ENCODE data around the gene MED15. TPM values are rescaled to one million over a fixed set of nuclear protein-coding genes. Genes with fewer than 3 reads are reported as not detected.
"Not testable (repeated sequence)": the region's sequence is repeated elsewhere in the genome, so short reads cannot be mapped to it uniquely, and the experiment has no call there.

The MED15 gene
- total and polyA plus RNA-seq, 12 donors: 33.8 to 66.8 (median 40.9) TPM

- peaks cover 0 to 5% (median 0%) of the 10 kb centered on the region in 7 donors for H3K27me3 ChIP-seq
Observed at GRCh38 chr22:20618488-20618887, 111.1 kb downstream of the MED15 start.

GRCh38 chr22:20619045-20619892 lies 111.9 kb downstream of the MED15 start:
- H3K9me3 ChIP-seq: no peaks in the 10 kb centered on the region
- no peak for ATAC-seq
- intact Hi-C loops (cut with DNase I): no loop called here

More at GRCh38 chr22:20618488-20618887, 111.1 kb downstream of the MED15 start:
- Histone ChIP-seq H3K27ac (no peak overlapping the region), H3K36me3 (no peaks in the 10 kb centered on the region), H3K4me3 (no peak overlapping the region), H3K9me3 (no peaks in the 10 kb centered on the region), H3K4me1 (no peaks in the 10 kb centered on the region)
- WGBS, 2 donors: 93 to 94% methylated on average over 4 of the region's 4 CpGs
- DNase-seq (no peak), ATAC-seq (no peak)
- intact Hi-C loops (cut with DNase I): no loop called here
- TF ChIP-seq, protein P1, sequence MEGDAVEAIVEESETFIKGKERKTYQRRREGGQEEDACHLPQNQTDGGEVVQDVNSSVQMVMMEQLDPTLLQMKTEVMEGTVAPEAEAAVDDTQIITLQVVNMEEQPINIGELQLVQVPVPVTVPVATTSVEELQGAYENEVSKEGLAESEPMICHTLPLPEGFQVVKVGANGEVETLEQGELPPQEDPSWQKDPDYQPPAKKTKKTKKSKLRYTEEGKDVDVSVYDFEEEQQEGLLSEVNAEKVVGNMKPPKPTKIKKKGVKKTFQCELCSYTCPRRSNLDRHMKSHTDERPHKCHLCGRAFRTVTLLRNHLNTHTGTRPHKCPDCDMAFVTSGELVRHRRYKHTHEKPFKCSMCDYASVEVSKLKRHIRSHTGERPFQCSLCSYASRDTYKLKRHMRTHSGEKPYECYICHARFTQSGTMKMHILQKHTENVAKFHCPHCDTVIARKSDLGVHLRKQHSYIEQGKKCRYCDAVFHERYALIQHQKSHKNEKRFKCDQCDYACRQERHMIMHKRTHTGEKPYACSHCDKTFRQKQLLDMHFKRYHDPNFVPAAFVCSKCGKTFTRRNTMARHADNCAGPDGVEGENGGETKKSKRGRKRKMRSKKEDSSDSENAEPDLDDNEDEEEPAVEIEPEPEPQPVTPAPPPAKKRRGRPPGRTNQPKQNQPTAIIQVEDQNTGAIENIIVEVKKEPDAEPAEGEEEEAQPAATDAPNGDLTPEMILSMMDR (IDR thresholded peaks at IDR 0.05): no peak

DNA sequence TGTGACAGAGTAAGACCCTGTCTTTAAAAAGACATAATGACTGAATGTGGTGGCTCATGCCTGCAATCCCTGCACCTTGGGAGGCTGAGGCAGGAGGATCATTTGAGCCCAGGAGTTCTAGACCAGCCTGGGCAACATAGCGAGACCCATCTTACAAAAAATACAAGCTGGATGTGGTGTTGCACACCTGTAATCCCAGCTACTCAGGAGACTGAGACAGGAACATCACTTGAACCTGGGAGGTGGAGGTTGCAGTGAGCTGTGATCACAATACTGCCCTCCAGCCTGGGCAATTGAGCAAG lies 112.4 kb downstream of the MED15 start:
- H3K4me3 ChIP-seq; DNase-seq; intact Hi-C loops (cut with DNase I); H3K4me1 ChIP-seq; ATAC-seq; H3K9me3 ChIP-seq; H3K27me3 ChIP-seq; H3K36me3 ChIP-seq; H3K27ac ChIP-seq: not testable (repeated sequence)
- 89 to 100% methylated on average over 1 of the region's 1 CpG for WGBS, 2 donors

More at GRCh38 chr22:20619045-20619892, 111.9 kb downstream of the MED15 start:
- H3K36me3 ChIP-seq: no peaks in the 10 kb centered on the region
- TF ChIP-seq, protein P1 (IDR thresholded peaks at IDR 0.05): no peak
- H3K4me1 ChIP-seq: no peaks in the 10 kb centered on the region
- H3K27ac ChIP-seq: no peak overlapping the region
- no peaks in the 10 kb centered on the region for H3K27me3 ChIP-seq
- no peak for DNase-seq
- no peak overlapping the region for H3K4me3 ChIP-seq
- 86 to 92% methylated on average over 8 of the region's 8 CpGs for WGBS, 2 donors

DNA sequence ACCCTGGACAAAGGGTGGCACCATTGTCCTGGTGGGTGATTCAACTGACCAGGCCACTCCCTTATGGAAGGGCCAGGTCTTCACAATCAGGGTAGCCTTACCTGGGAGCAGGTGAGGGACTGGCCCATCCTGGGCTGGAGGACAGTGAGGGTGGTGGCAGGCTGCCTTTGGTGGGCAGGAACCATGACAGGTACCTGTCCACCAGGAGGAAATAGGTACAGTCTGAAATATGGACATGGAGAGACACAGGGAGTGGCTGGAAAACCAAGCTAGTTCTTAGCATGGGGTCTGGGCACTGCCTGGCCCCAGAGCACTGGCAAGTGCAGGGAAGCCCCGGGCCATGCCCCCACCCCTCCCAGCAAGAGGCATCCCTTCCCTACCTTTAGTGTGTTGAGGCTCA lies 113.8 kb downstream of the MED15 start:
- intact Hi-C loops (cut with DNase I): no loop called here
- no peak overlapping the region for H3K4me3 ChIP-seq
- no peaks in the 10 kb centered on the region for H3K9me3 ChIP-seq
- 65 to 71% methylated on average over 1 of the region's 1 CpG for WGBS, 2 donors
- no peaks in the 10 kb centered on the region for H3K36me3 ChIP-seq
- DNase-seq (no peak), ATAC-seq (no peak)
- no peaks in the 10 kb centered on the region for H3K27me3 ChIP-seq
- H3K27ac ChIP-seq: no peak overlapping the region
- TF ChIP-seq, protein P1 (IDR thresholded peaks at IDR 0.05): no peak
- H3K4me1 ChIP-seq: no peaks in the 10 kb centered on the region

DNA sequence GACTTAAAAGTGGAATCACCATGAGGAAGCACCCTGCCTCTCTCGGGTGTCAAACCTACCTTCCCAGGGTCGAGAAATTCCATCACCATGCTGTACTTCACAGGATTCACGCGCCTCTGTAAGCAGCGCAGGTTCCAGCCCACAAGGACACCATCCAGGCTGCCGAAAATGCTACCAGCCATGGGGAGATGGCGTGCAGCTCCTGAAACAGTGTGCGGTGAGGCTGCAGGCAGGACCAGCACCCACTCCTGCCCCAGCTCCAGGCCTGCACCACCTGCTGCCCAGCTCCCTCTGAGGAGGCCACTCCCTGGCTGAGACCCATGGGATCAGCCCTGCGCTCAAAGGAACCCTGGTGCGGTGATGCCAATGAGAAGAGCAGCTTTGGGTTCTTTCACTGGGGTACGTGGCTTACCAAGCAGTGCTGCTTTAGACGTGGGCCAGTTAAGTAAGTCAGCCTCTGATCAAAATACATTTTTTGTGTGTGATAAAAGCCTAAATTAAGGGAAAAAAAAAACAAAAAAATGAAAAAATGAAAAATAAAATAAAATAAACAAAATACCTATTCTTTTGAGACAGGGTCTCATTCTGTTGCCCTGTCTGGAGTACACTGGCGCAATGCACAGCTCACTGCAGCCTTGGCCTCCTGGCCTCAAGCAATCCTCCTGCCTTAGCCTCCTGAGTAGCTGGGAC lies 115.4 kb downstream of the MED15 start:
- H3K9me3 ChIP-seq: no peaks in the 10 kb centered on the region

More for the DNA sequence above, 115.4 kb downstream of the MED15 start:
- ATAC-seq (no peak), DNase-seq (no peak)
- Histone ChIP-seq H3K4me1 (no peaks in the 10 kb centered on the region), H3K36me3 (no peaks in the 10 kb centered on the region), H3K27me3 (peaks cover 0 to 3% (median 0%) of the 10 kb centered on the region in 7 donors), H3K4me3 (no peak overlapping the region), H3K27ac (no peak overlapping the region)
- intact Hi-C loops (cut with DNase I): no loop called here
- TF ChIP-seq, protein P1 (IDR thresholded peaks at IDR 0.05): no peak
- 77 to 87% methylated on average over 13 of the region's 13 CpGs for WGBS, 2 donors
